ENCODE results near the gene OR2A2. TPM values are rescaled to one million over a fixed set of nuclear protein-coding genes. Genes with fewer than 3 reads are reported as not detected.

Gene OR2A2
- polyA plus RNA-seq, 1 of the 3 experiments (the other 2 are of a cell fraction): not detected

DNA sequence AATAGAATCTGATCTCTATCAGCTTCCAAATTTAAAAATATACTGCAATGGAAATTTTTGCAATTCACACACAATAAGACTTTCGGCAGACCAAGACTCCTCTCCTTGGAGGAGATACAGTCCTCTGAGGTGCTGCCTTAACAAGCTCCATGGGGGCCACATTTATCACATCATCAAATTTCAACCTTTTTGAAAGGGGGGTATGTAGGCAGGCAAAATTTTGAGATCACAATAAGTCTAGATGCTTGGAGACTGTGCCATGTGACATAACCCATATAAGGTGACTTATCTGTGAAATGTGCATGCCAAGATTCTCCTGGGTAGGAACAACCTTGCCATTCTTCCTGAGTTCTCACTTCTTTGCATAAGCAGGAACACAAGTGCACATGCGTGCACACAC, 23.4 kb upstream of the OR2A2 start, which contains the start of gene OR2A12:
Gene OR2A12 (plus strand): TSS at position 301 of the 400 bp plus-strand sequence. CDS start 8,830 bp downstream, outside the sequence.
- 8% methylated on average over 2 of the region's 2 CpGs for WGBS (ENCODE audit: low lambda C conversion rate)
- POLR2A ChIA-PET: no interaction called here

DNA sequence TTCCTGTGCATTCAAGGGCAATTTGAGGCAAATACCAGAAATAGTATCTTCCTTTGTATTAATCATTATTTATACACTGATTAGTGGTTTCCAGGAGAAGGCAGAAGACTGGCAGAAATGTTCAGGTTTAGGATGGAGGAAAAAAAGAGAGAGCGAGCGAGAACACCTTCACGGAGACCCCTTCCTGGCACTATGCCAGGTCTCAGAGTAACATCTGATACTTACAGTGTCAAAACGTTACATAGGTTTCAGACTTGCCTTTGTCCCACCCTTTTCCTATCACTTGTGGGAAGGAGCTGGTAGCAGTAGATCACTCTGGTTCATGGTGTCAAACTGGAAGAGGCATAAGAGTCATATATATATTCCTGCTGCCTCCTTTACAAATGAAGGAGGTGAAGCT, 22.7 kb upstream of the OR2A2 start:
- Histone ChIP-seq H3K9ac (no peak overlapping the region), H3K4me1 (ENCODE audit: control insufficient read depth in 1 of 2, insufficient read depth in 2 of 2, low read depth in 1 of 2, low read length in 1 of 2) (no peaks in the 10 kb centered on the region), H3K4me2 (no peak overlapping the region), H3K79me2 (ENCODE audit: insufficient read depth) (no peaks in the 10 kb centered on the region), H3K9me2 (no peaks in the 10 kb centered on the region), H3K4me3 (ENCODE audit: low read depth in 2 of 2, low read length in 1 of 2) (no peak overlapping the region), H3K9me3 (no peaks in the 10 kb centered on the region), H3K36me3 (replicated peaks in 1 of 2; ENCODE audit: control insufficient read depth in 1 of 2, insufficient read depth in 2 of 2, low read length in 1 of 2) (no peaks in the 10 kb centered on the region), H2AFZ (ENCODE audit: low read depth) (no peak overlapping the region), H3F3A (replicated peaks; ENCODE audit: insufficient read depth) (no peaks in the 10 kb centered on the region), H3K27me3 (ENCODE audit: insufficient read depth) (peaks cover 4% of the 10 kb centered on the region; the same call in 1 of the 2 replicates), H4K20me1 (ENCODE audit: insufficient read depth) (no peaks in the 10 kb centered on the region), H3K27ac (ENCODE audit: low read depth in 2 of 2, low read length in 1 of 2) (no peak overlapping the region)
- 15% methylated on average over 4 of the region's 4 CpGs for WGBS (ENCODE audit: low lambda C conversion rate)
- ChIA-PET POLR2A (no interaction called here), CTCF (interaction anchor here (1.4 kb wide), 1 partner anchor 23 kb away, joined by 3 read pairs; no protein-coding TSS in a partner anchor)
- TF ChIP-seq, protein P1, sequence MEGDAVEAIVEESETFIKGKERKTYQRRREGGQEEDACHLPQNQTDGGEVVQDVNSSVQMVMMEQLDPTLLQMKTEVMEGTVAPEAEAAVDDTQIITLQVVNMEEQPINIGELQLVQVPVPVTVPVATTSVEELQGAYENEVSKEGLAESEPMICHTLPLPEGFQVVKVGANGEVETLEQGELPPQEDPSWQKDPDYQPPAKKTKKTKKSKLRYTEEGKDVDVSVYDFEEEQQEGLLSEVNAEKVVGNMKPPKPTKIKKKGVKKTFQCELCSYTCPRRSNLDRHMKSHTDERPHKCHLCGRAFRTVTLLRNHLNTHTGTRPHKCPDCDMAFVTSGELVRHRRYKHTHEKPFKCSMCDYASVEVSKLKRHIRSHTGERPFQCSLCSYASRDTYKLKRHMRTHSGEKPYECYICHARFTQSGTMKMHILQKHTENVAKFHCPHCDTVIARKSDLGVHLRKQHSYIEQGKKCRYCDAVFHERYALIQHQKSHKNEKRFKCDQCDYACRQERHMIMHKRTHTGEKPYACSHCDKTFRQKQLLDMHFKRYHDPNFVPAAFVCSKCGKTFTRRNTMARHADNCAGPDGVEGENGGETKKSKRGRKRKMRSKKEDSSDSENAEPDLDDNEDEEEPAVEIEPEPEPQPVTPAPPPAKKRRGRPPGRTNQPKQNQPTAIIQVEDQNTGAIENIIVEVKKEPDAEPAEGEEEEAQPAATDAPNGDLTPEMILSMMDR (IDR thresholded peaks at IDR 0.05): no peak
- peak; percentile 39; the same call in 1 of the 2 replicates for TF ChIP-seq NFIC (IDR thresholded peaks at IDR 0.05; ENCODE audit: borderline replicate concordance)
- no peak for TF ChIP-seq CHD2 (IDR thresholded peaks at IDR 0.05; ENCODE audit: low read length, partially characterized antibody)
- TF ChIP-seq FOSL2 (IDR thresholded peaks at IDR 0.05; ENCODE audit: borderline replicate concordance, low read depth): no peak
- no peak for TF ChIP-seq ELF1 (IDR thresholded peaks at IDR 0.05)
- TF ChIP-seq JUND (IDR thresholded peaks at IDR 0.05): no peak
- TF ChIP-seq, protein P2, sequence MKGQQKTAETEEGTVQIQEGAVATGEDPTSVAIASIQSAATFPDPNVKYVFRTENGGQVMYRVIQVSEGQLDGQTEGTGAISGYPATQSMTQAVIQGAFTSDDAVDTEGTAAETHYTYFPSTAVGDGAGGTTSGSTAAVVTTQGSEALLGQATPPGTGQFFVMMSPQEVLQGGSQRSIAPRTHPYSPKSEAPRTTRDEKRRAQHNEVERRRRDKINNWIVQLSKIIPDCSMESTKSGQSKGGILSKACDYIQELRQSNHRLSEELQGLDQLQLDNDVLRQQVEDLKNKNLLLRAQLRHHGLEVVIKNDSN (IDR thresholded peaks at IDR 0.05; ENCODE audit: borderline replicate concordance, low read depth): no peak
- DNase-seq: no peak

More for the DNA sequence above, 23.4 kb upstream of the OR2A2 start, which contains the start of gene OR2A12:
- Histone ChIP-seq H3K27ac (ENCODE audit: low read depth in 2 of 2, low read length in 1 of 2) (no peak within 1 kb of the TSS), H3F3A (replicated peaks; ENCODE audit: insufficient read depth) (no peaks in the 10 kb centered on the region), H3K36me3 (replicated peaks in 1 of 2; ENCODE audit: control insufficient read depth in 1 of 2, insufficient read depth in 2 of 2, low read length in 1 of 2) (no peaks in the 10 kb centered on the region), H3K4me3 (ENCODE audit: low read depth in 2 of 2, low read length in 1 of 2) (no peak within 1 kb of the TSS), H3K4me1 (ENCODE audit: control insufficient read depth in 1 of 2, insufficient read depth in 2 of 2, low read depth in 1 of 2, low read length in 1 of 2) (no peaks in the 10 kb centered on the region), H3K9me2 (no peaks in the 10 kb centered on the region), H3K9me3 (no peaks in the 10 kb centered on the region), H3K79me2 (ENCODE audit: insufficient read depth) (no peaks in the 10 kb centered on the region), H3K9ac (no peak within 1 kb of the TSS), H3K27me3 (ENCODE audit: insufficient read depth) (peaks cover 4% of the 10 kb centered on the region; the same call in 1 of the 2 replicates), H2AFZ (ENCODE audit: low read depth) (peak within 1 kb of the TSS; percentile 57; the same call in 1 of the 2 replicates), H4K20me1 (ENCODE audit: insufficient read depth) (no peaks in the 10 kb centered on the region), H3K4me2 (no peak within 1 kb of the TSS)
- no peak for TF ChIP-seq GABPA (IDR thresholded peaks at IDR 0.05; ENCODE audit: low read depth)
- TF ChIP-seq, protein P3, sequence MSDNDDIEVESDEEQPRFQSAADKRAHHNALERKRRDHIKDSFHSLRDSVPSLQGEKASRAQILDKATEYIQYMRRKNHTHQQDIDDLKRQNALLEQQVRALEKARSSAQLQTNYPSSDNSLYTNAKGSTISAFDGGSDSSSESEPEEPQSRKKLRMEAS (IDR thresholded peaks at IDR 0.05; ENCODE audit: low read depth): no peak
- no peak for TF ChIP-seq RAD21 (IDR thresholded peaks at IDR 0.05; ENCODE audit: low read length)
- TF ChIP-seq, protein P4, sequence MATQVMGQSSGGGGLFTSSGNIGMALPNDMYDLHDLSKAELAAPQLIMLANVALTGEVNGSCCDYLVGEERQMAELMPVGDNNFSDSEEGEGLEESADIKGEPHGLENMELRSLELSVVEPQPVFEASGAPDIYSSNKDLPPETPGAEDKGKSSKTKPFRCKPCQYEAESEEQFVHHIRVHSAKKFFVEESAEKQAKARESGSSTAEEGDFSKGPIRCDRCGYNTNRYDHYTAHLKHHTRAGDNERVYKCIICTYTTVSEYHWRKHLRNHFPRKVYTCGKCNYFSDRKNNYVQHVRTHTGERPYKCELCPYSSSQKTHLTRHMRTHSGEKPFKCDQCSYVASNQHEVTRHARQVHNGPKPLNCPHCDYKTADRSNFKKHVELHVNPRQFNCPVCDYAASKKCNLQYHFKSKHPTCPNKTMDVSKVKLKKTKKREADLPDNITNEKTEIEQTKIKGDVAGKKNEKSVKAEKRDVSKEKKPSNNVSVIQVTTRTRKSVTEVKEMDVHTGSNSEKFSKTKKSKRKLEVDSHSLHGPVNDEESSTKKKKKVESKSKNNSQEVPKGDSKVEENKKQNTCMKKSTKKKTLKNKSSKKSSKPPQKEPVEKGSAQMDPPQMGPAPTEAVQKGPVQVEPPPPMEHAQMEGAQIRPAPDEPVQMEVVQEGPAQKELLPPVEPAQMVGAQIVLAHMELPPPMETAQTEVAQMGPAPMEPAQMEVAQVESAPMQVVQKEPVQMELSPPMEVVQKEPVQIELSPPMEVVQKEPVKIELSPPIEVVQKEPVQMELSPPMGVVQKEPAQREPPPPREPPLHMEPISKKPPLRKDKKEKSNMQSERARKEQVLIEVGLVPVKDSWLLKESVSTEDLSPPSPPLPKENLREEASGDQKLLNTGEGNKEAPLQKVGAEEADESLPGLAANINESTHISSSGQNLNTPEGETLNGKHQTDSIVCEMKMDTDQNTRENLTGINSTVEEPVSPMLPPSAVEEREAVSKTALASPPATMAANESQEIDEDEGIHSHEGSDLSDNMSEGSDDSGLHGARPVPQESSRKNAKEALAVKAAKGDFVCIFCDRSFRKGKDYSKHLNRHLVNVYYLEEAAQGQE (IDR thresholded peaks at IDR 0.05; ENCODE audit: low read depth, low read length): no peak
- no peak for TF ChIP-seq SIN3A (IDR thresholded peaks at IDR 0.05; ENCODE audit: borderline replicate concordance, low read depth, low read length)
- no peak for TF ChIP-seq TAF1 (IDR thresholded peaks at IDR 0.05; ENCODE audit: borderline replicate concordance, low read depth, low read length)
- no peak for TF ChIP-seq RXRA (IDR thresholded peaks at IDR 0.05; ENCODE audit: borderline replicate concordance, low read depth)
- TF ChIP-seq FOSL2 (IDR thresholded peaks at IDR 0.05; ENCODE audit: borderline replicate concordance, low read depth): no peak
- DNase-seq: no peak
- CTCF ChIA-PET: interaction anchor here (1.4 kb wide), 1 partner anchor 23 kb away, joined by 3 read pairs; no protein-coding TSS in a partner anchor
